Right renal pelvis (tissue), 4 donors: ENCODE data around the gene ARID3B. TPM values are rescaled to one million over a fixed set of nuclear protein-coding genes. Genes with fewer than 3 reads are reported as not detected.

Experiments
- DNase-seq, 4 donors: peaks; one replicate each; pipeline ENCODE4 v3.0.0-alpha.2; 2013; ENCODE audit warnings: low read depth in 4 of 4, low spot score in 3 of 4, missing footprints in 1 of 4
- polyA plus RNA-seq, 4 donors: library from polyadenylated mRNA; unstranded; fragments of 120-200 nt; gene quantifications; one replicate each; pipeline ENCODE4 v1.2.1, GENCODE V29; 2013; ENCODE audit not compliant: insufficient read length in 4 of 4

The ARID3B gene
- polyA plus RNA-seq, 4 donors, result 12.9 to 16.1 (median 14.6) TPM

- no peak for DNase-seq
These were observed 92.8 kb downstream of the ARID3B start for GRCh38 chr15:74633781-74634180.

GRCh38 chr15:74635228-74635627 lies 94.2 kb downstream of the ARID3B start:
- DNase-seq, result peak in 1 of 4 donors; percentile 22

GRCh38 chr15:74636984-74637383 lies 96.0 kb downstream of the ARID3B start:
- DNase-seq, result no peak

- no peak for DNase-seq
These were observed 100.1 kb downstream of the ARID3B start for GRCh38 chr15:74641151-74641550.

- peak in 2 of 4 donors; percentile 14 to 17 for DNase-seq
These were observed 101.3 kb downstream of the ARID3B start for GRCh38 chr15:74642348-74642733.

GRCh38 chr15:74642734-74643664 lies 102.0 kb downstream of the ARID3B start:
- DNase-seq, result no peak

GRCh38 chr15:74643665-74644204 lies 102.7 kb downstream of the ARID3B start:
- DNase-seq, result no peak

- no peak for DNase-seq
These were observed 105.5 kb downstream of the ARID3B start for GRCh38 chr15:74646480-74646879.

Other genes starting within 250 kb of the ARID3B start
- 1 to 10 TPM in 2 of 4 donors, under 1 TPM in 2; 0.57 to 1.3 (median 1.1) TPM for gene CYP11A1, start 173.6 kb upstream of the ARID3B start, polyA plus RNA-seq
- gene SEMA7A, start 107.3 kb upstream of the ARID3B start, polyA plus RNA-seq, result 1 to 10 TPM; 6.6 to 7.9 (median 7.4) TPM
- gene UBL7, start 80.1 kb upstream of the ARID3B start, polyA plus RNA-seq, result 10 to 100 TPM; 60.4 to 73.9 (median 65.5) TPM
- 10 to 100 TPM; 67.0 to 77.2 (median 72.2) TPM for gene CLK3, start 74.6 kb downstream of the ARID3B start, polyA plus RNA-seq
- gene EDC3, start 154.8 kb downstream of the ARID3B start, polyA plus RNA-seq, result 10 to 100 TPM; 37.3 to 45.4 (median 41.4) TPM
- gene CYP1A1, start 184.3 kb downstream of the ARID3B start, polyA plus RNA-seq, result under 1 TPM in 2 of 4 donors, not detected in 2; 0.03 to 0.11 TPM
- under 1 TPM in 3 of 4 donors, not detected in 1; 0.08 to 0.24 (median 0.19) TPM for gene CYP1A2, start 207.6 kb downstream of the ARID3B start, polyA plus RNA-seq
- gene CSK, start 240.9 kb downstream of the ARID3B start, polyA plus RNA-seq, result 10 to 100 TPM; 39.4 to 48.3 (median 42.7) TPM